ENCODE results near the gene SLC9A3.

SLC9A3 gene

DNA sequence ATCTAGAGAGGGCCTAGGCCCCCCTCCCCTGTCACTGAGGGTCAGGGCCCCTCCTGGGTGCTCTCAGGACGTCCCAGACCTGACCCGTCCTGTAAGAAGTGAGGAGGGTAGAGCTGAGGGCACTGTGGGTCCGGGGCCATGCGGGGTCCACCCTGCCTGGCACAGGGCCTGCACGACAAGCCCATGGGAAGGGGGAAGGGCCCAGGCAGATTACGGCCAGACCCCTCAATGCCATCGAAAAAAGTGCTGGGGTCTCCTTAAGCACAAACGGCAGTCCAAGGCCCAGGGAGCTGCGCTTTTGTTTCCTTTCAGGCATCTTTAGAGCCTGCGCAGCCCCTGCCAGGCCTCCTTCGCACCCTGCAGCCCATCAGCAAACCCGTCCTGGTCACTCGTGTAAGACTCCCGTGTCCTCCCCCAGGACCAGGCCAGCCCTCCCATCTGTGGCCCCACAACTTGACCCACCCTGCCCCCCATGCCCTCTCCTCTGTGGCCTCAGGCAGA lies 85.7 kb downstream of the SLC9A3 start:
- DNase-seq = no peak

GRCh38 chr5:437281-437771 lies 86.9 kb downstream of the SLC9A3 start:
- no peak for DNase-seq

DNA sequence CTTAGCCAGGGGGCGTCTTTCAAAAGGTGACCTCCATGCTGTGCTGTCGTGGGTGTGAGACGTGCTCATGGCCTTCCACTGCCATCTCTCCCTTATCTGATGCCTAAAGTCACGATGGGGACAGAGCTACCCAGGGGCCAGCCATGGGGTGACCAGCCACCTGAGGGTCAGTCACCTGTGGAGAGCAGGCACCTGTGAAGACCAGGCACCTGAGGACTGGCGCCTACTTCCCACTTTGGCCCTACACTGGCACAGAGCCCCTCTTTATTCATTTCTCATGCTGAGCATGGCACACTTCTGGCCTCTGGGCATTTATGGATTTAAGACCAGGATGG lies 87.6 kb downstream of the SLC9A3 start:
- DNase-seq = no peak

GRCh38 chr5:435961-436640 lies 88.1 kb downstream of the SLC9A3 start:
- DNase-seq = no peak

GRCh38 chr5:435156-435790 lies 89.0 kb downstream of the SLC9A3 start:
- DNase-seq = no peak

- DNase-seq = no peak
Measured at GRCh38 chr5:434443-435146, 89.7 kb downstream of the SLC9A3 start.

DNA sequence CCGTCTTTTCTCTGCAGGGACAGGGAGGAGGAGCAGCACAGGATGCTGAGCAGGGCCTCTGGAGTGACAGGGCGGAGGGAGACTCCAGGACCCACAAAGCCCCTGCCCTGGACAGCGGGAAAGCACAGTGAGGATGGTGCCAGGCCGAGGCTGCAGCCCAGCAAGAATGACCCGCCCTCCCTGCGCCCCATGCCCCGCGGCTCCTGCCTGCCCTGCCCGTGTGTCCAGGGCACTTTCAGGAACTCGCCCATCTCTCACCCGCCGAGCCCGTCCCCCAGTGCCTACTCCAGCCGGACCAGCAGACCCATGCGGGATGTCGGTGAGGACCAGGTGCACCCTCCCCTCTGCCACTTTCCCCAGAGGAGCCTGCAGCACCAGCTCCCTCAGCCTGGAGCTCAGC lies 90.4 kb downstream of the SLC9A3 start:
- no peak for DNase-seq

DNA sequence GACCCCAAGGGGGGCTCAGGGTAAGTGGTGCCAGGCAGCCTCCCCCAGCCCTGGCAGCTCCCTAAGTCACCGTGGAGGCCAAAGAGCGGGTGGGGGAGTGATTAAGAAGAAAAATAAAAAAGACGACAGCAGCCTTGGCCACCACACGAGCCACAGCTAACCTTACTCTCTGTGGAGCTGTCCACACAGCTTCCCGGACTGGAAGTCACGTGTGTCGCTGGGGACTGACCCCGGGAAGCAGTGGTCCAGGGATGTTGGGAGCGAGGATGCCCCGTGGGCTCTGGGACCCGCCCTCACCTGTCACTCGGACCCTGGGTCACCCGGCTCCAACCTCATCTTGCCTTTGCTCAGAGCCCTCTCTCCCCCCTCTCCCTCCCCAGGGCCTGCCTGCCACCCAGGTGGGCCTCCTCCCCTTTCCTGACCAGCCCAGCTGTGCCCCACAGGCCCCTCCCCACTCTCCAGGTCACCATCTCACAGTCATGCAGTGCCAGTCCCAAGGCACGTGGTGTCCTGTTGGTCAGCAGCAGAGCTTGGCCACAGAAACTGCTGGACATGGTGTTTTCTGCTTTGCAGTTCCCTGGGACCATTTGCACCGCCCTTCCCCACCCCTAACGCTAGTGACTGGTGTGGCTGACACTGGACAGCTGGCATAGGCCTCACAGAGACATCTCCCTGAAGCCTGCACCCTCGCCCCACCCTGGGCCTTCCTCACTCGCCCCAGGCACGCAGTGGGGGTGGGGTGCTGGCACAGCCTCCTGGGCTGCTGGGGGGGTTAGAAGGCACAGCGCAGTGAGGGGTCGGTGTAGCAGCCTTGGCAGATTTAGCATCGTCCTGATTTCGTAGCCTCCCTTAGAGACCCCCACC lies 91.1 kb downstream of the SLC9A3 start:
- no peak for DNase-seq

- no peak for DNase-seq
Measured at GRCh38 chr5:432201-432927, 91.9 kb downstream of the SLC9A3 start.

GRCh38 chr5:431711-432050 lies 92.6 kb downstream of the SLC9A3 start:
- DNase-seq = no peak

DNA sequence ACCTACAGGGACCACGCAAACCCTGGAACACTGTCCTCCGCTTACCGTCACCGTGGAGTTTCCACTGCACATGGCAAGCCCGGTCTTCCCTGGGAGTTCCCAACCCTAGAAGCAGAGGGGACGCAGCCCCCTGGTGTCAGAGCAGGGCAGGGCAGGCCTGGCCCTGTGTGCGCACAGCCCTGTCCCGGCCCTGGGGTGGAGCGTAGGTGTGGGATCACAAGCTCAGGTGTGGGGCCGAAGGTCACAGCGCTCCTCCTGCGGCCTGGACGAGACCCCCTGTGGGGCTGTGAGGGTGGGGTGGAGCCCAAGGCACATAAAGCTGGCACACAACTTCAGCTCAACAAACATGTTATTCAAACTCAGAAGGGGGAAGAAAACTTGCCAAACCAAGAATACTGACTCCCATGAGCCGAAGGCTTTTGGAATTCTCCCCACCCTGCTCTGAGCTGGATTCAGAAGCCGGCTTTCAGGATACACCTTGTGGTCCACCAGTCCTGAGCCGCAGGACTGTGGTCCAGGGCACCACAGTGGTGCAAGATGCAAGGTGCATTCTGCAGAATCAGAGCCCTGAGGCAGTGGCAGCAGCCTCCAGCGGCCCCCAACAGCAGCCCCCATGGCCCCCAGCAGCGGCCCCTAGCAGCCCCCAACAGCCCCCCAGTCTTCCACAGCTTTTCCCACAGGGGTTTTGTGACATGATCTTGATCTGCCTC lies 93.1 kb downstream of the SLC9A3 start:
- DNase-seq = no peak

DNA sequence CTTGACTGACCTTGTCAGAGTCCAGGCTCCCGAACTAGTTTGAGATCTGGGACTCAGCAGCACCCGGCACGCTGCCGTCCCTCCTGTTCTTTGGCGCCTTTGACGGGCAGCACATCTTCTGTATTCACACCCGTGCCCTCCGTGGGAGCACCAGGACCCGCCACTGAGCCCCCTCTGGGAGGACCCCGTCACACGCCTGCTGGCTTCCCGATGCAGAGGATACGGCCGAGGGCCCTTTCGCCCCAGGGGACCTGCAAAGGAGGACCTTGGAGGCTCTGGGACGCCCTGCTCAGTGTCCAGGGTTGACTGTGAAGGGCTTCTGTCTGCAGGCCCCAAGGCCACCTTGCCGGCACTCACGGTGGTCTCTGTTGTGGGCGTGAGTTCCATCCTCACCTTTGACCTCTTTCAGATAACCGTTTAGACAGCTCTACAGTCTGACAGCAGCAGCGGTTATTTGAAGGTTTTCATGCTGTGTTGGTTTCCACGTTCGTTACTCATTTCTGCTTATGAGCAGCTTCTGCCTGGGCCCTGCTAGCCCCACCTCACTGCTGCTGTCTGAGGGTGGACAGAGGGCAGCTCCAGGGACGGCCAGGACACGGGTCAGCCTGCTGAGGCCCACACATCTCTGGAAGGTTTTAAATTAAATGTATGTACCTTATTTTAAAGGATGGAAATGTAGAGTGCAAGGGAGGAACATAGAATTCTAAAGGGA lies 93.9 kb downstream of the SLC9A3 start:
- no peak for DNase-seq

DNA sequence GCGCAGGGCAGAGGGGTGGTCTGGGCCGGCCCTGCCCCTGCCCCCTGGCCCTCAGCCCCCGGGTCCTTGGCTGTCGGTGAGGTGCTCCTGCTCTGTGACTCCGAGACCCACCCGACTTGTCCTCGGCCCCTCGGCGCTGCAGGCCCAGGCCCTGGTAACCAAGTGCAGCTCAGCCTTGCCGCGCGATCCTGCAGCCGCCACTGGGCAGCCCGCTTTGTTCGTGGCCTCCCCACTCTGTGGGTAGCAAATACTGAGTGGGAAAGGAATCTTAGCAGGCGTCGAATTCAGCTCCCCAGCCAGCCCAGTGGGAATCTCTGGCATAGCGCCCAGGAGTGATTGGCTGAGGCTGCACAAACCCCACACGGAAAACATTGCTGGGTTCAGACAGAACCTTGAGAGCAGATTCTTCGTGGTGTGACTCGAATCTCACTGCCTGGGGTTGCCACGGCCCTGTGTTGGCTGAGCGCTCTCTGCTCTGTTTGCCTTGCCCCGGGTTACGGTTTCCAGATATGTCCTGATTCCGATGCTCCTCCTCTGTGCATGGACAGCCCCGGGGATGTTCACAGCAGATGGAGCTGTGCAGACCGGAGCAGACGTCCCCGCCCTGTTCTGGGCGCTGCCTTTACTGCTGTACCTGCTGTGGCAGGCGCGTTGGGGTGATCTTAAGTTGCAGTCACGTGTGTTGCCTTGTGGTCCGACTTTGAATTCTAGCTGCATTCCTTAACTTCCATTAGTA lies 94.6 kb downstream of the SLC9A3 start:
- DNase-seq = no peak

GRCh38 chr5:428754-429452 lies 95.3 kb downstream of the SLC9A3 start:
- DNase-seq = no peak

DNA sequence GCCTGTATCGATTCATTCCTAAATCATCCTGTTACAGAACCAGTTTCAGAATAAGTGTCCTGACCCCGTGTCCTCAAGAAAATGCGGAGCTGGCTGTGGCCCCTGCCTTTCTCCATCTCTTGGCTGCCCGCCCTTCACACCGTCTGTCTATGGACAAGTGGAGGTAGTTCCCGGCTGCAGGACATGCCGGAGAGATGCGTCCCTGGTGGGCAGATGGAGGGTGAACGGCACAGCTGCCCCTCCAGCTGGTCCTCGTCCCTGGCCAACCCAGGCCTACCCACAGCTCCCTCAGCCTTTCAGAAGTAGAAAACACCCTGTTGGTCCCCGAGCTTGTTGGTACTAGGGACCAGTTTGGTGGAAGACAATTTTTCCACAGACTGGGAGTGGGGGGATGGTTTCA lies 96.0 kb downstream of the SLC9A3 start:
- DNase-seq = no peak

DNA sequence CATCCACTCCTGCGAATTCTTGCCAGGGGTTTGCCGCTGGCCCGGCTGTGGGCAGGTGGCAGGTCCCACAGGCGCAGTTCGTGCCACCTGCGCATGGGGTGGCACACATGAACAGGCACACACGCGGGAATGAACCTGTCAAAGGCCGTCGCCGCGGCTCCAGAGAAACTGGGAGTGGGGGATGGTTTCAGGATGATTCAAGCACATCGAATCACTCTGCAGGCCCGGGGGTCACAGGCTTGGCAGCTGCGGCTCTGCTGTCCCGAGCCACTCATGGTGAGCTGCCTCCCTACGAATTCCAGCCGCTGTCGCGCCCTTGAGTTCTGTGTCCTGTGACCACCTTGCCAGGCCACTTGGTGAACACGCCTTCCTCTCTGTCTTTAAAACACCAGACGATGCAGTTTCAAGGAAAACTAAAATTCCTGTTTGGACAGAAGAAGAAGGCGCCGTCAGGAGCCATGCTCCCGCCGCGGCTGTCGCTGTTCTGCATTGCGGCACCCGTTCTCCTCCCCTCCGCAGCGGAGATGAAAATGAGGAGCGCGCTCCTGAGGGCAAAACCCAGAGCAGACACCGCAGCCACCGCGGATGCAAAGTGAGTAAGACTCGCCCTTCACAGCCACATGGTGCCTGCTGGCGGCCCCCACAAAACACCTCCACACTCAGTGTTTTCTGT lies 96.7 kb downstream of the SLC9A3 start:
- no peak for DNase-seq

- DNase-seq = no peak
Measured at GRCh38 chr5:426392-426976, 97.8 kb downstream of the SLC9A3 start.

GRCh38 chr5:425714-426113 lies 98.5 kb downstream of the SLC9A3 start:
- no peak for DNase-seq
